Measurements from ENCODE around the gene PAPSS1.
"Not testable (repeated sequence)": the region's sequence is repeated elsewhere in the genome, so short reads cannot be mapped to it uniquely, and the experiment has no call there.

PAPSS1 gene

DNA sequence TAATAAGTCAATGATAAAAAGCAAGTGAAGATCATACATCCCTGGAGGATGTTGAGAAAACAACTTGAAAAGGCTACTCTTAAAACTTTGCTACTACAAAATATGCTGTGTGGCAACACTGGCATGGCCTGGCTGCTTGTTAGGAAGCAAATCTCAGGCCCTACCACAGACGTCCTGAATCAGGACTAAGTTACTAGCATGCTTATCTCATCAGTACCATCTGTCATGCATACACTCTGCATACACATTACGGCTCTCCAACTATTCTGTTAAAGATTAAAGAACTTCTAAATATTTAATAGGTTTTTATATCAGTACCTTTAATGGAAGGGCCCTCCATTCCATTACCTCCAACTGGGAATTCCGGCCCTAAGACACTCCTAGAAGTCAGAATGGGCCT lies 8.2 kb downstream of the PAPSS1 start:
- Mint-ChIP-seq H3K27ac (no peak overlapping the region), H3K36me3 (peaks cover 25% of the 10 kb centered on the region), H3K4me3 (no peak overlapping the region)

DNA sequence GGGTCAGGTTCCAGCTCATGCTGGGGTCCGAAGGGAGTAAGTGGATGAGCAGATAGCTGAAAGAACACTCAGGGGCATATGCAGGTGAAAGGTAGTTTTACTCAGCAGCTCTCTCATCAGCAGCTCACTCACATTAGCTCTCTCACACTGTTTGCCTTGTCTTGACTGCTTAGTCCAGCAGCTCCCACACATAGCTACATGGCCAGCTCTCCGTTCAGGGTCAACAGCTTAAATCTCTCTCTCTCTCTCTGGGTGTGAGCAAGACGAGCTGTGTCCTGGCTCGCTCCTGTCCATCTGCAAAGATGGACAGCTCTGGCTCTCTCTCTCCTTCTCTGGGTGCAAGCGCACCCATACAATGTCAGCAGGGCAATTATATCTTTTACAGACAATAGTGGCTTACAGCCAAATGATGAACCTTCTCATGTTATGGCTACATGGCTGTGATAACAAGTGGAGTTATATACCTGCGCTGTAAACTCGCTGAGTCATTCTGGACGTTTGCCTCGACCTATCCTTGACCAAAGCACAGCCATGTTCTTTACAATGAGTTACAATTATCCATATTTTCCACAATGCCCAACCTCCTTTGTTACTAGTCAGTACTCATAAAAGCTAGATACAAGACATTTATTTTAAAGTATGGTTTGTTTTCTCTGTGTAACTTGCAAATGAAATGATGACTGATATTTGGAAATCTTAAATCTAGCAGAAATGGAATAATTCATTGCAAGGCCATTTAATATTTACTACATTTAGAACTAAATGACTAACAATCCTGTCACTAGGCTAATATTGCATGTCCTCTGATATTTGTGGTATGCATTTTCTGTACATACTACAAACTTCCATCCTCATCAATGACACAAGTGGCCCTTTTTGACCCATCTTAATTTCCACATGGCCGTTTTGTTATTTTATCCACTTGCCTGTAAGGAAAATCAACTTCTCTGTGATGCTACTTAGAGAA lies 9.3 kb downstream of the PAPSS1 start:
- peaks cover 29% of the 10 kb centered on the region for H3K36me3 Mint-ChIP-seq
- peak overlapping the region; percentile 17 for H3K4me3 Mint-ChIP-seq
- no peak overlapping the region for H3K27ac Mint-ChIP-seq
- no peaks in the 10 kb centered on the region for H3K27me3 Mint-ChIP-seq
- peaks cover 13% of the 10 kb centered on the region for H3K4me1 Mint-ChIP-seq (ENCODE audit: low read depth)
- peaks cover 8% of the 10 kb centered on the region for H3K9me3 Mint-ChIP-seq (ENCODE audit: low read depth)

More for the DNA sequence above, 8.2 kb downstream of the PAPSS1 start:
- Mint-ChIP-seq H3K9me3 (ENCODE audit: low read depth) (peaks cover 8% of the 10 kb centered on the region), H3K27me3 (no peaks in the 10 kb centered on the region), H3K4me1 (ENCODE audit: low read depth) (peaks cover 13% of the 10 kb centered on the region)

DNA sequence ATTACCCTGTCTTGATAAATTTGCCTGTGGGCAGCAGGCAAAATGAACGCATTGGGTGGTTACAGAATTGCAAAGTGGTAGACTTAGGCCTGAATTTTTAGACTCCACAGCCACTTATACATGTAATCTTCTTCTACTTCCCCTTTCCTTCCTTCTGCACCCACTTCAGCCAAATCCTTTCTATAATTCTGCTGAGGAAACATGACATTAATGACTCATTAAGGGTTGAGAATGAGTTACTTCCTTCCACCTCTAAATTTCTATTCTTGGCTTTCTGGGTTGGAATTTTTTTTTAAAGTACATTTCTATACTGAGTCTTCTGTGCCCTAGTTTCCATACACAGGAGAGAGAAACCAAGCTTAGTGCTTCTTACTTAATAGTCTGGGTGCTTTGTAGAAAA lies 10.1 kb downstream of the PAPSS1 start:
- H3K27ac Mint-ChIP-seq, result no peak overlapping the region

GRCh38 chr4:107708225-107708624 lies 11.8 kb downstream of the PAPSS1 start:
- Mint-ChIP-seq H3K4me3 (no peak overlapping the region), H3K27ac (no peak overlapping the region), H3K9me3 (ENCODE audit: low read depth) (peaks cover 15% of the 10 kb centered on the region), H3K27me3 (no peaks in the 10 kb centered on the region), H3K4me1 (ENCODE audit: low read depth) (peaks cover 12% of the 10 kb centered on the region), H3K36me3 (peaks cover 36% of the 10 kb centered on the region)

More for the DNA sequence above, 10.1 kb downstream of the PAPSS1 start:
- Mint-ChIP-seq H3K4me1 (ENCODE audit: low read depth) (peaks cover 13% of the 10 kb centered on the region), H3K27me3 (no peaks in the 10 kb centered on the region), H3K4me3 (no peak overlapping the region), H3K9me3 (ENCODE audit: low read depth) (peaks cover 8% of the 10 kb centered on the region), H3K36me3 (peaks cover 34% of the 10 kb centered on the region)

DNA sequence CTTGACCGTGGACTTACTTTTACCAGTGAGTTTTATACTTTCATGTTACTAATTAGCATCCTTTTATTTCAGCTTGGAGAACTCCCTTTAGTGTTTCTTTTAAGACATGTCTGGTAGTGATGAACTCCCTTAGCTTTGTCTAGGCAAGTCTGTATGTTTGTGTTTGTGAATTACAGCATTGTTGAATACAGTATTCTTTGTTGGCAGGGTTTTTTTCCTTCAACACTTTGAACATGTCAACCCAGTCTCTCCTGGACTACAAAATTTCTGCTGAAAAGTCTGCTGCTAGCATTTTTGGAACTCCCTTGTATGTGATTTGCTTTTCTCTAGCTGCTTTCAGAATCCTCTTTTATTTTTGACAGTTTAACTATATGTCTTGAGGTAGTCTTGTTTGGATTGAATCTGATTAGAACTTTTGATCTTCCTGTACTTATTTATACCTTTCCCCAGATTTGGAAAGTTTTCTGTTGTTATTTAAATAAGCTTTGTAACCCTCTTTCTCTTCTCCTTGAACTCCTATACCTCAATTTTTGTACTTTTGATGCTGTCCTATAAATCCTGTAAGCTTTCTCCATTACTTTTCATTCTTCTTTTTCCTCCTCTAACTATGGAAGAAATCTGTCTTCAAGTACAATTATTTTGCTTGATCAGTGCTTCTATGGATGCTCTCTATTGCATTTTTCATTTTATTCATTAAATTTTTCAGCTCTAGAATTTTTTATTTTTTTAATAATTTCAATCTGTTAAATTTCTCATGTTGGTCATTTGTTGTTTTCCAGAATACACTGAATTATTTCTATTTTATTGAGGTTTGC lies 14.1 kb downstream of the PAPSS1 start:
- Mint-ChIP-seq H3K36me3 (peaks cover 46% of the 10 kb centered on the region), H3K27ac (no peak overlapping the region), H3K4me1 (ENCODE audit: low read depth) (peaks cover 15% of the 10 kb centered on the region), H3K9me3 (ENCODE audit: low read depth) (peaks cover 16% of the 10 kb centered on the region), H3K4me3 (no peak overlapping the region), H3K27me3 (no peaks in the 10 kb centered on the region)

GRCh38 chr4:107701565-107701964 lies 18.5 kb downstream of the PAPSS1 start:
- Mint-ChIP-seq H3K4me1 (ENCODE audit: low read depth) (peaks cover 5% of the 10 kb centered on the region), H3K27me3 (no peaks in the 10 kb centered on the region), H3K36me3 (peaks cover 47% of the 10 kb centered on the region), H3K27ac (no peak overlapping the region), H3K9me3 (ENCODE audit: low read depth) (peaks cover 7% of the 10 kb centered on the region), H3K4me3 (no peak overlapping the region)

DNA sequence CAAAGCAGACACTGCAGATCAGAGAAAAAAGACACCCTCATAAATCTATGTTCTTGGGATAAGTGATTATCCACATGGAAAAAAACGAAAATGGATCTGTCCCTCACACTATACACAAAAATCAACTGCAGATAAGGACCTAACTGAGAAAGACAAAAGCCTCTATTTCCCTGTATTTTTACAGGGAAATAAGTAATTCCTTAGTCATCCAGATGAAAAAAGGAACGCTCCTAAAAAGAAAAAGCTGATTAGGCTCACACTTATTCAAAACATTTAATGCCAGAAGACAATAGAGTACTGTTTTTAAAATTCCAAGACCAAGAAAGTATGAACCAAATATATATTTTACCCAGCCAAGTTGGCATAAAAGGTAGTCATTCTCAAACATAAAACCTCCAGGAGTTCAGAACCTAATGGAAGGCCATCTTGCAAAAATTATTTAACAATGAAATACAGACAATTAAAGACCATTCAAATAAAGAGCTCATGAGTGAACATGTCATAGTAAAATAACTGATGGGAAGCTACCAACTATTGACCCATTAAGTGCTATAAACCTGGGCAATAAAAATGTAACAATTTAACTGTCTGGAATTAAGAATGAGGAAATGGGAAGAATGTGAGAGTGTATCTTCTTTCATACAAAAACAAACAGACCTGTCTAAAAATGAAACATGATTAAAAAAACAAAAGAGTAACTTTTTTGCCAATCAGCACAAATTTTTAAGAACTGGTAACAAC lies 20.4 kb downstream of the PAPSS1 start:
- Mint-ChIP-seq H3K9me3 (ENCODE audit: low read depth) (peaks cover 7% of the 10 kb centered on the region), H3K4me1 (ENCODE audit: low read depth) (peaks cover 5% of the 10 kb centered on the region), H3K27ac (no peak overlapping the region), H3K4me3 (no peak overlapping the region), H3K36me3 (peaks cover 47% of the 10 kb centered on the region), H3K27me3 (no peaks in the 10 kb centered on the region)

DNA sequence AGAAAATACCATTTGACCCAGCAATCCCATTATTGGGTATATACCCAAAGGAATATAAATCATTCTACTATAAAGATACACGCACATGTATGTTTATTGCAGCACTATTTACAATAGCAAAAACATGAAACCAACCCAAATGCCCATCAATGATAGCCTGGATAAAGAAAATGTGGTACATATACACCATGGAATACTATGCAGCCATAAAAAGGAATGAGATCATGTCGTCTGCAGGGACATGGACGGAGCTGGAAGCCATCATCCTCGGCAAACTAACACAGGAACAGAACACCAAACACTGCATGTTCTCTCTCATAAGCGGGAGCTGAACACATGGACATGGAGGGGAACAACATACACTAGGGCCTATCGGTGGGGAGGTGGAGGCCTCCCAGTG lies 23.8 kb downstream of the PAPSS1 start:
- not testable (repeated sequence) for H3K4me3 Mint-ChIP-seq; H3K27ac Mint-ChIP-seq; H3K27me3 Mint-ChIP-seq; H3K9me3 Mint-ChIP-seq (ENCODE audit: low read depth)
- Mint-ChIP-seq H3K4me1 (ENCODE audit: low read depth) (peaks cover 16% of the 10 kb centered on the region), H3K36me3 (peaks cover 49% of the 10 kb centered on the region)

- Mint-ChIP-seq H3K4me3 (no peak overlapping the region), H3K36me3 (peaks cover 29% of the 10 kb centered on the region), H3K9me3 (ENCODE audit: low read depth) (no peaks in the 10 kb centered on the region), H3K27me3 (no peaks in the 10 kb centered on the region), H3K27ac (no peak overlapping the region), H3K4me1 (ENCODE audit: low read depth) (peaks cover 16% of the 10 kb centered on the region)
Measured at GRCh38 chr4:107693132-107693531, 26.9 kb downstream of the PAPSS1 start.

GRCh38 chr4:107692202-107692601 lies 27.8 kb downstream of the PAPSS1 start:
- H3K4me3 Mint-ChIP-seq, result no peak overlapping the region
- peaks cover 16% of the 10 kb centered on the region for H3K4me1 Mint-ChIP-seq (ENCODE audit: low read depth)
- no peak overlapping the region for H3K27ac Mint-ChIP-seq
- H3K36me3 Mint-ChIP-seq, result peaks cover 26% of the 10 kb centered on the region
- H3K9me3 Mint-ChIP-seq (ENCODE audit: low read depth), result no peaks in the 10 kb centered on the region
- no peaks in the 10 kb centered on the region for H3K27me3 Mint-ChIP-seq

DNA sequence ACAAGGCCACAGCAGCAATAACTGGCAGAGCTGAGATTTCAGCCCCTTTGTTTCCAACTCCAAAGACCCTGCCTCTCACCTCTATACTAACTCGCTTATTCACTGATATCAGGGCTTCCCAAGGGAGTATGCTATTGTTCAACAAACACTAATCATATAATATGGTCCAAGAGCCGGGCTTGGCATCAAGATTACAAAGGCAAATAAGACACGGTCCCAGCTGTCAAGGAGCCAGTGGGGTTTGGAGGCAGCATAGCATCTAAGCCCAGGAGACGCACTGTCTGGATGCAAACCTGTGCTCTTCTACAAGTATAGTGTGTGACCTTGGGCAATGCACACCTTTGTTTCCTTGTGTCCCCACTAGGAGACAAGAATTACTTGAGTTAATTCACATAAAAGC lies 28.7 kb downstream of the PAPSS1 start:
- Mint-ChIP-seq H3K4me1 (ENCODE audit: low read depth) (peaks cover 16% of the 10 kb centered on the region), H3K4me3 (no peak overlapping the region), H3K9me3 (ENCODE audit: low read depth) (no peaks in the 10 kb centered on the region), H3K36me3 (peaks cover 24% of the 10 kb centered on the region), H3K27ac (no peak overlapping the region), H3K27me3 (no peaks in the 10 kb centered on the region)

GRCh38 chr4:107689912-107690587 lies 30.0 kb downstream of the PAPSS1 start:
- Mint-ChIP-seq H3K27ac (no peak overlapping the region), H3K4me3 (no peak overlapping the region), H3K4me1 (ENCODE audit: low read depth) (peaks cover 16% of the 10 kb centered on the region), H3K36me3 (peaks cover 26% of the 10 kb centered on the region), H3K27me3 (no peaks in the 10 kb centered on the region), H3K9me3 (ENCODE audit: low read depth) (no peaks in the 10 kb centered on the region)

DNA sequence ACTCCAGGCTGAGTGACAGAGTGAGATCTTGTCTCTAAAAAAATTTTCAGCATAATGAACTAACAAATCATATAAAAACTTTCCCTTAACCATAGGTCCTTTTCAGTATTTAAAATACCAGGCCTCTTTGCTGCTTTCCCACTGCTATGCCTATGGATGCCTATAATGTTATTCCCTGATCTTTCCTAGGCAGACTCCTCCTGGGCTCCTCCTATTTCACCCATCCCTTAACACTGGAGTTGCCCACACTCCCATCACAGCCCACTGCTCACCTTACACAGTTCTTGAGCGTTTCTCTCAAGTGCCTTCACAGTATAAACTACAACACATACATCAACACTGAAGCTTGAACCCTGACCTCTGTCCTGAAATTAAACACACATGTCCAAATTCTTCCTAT lies 31.6 kb downstream of the PAPSS1 start:
- Mint-ChIP-seq H3K4me1 (ENCODE audit: low read depth) (peaks cover 11% of the 10 kb centered on the region), H3K4me3 (no peak overlapping the region), H3K36me3 (peaks cover 26% of the 10 kb centered on the region), H3K9me3 (ENCODE audit: low read depth) (no peaks in the 10 kb centered on the region), H3K27ac (no peak overlapping the region), H3K27me3 (no peaks in the 10 kb centered on the region)

DNA sequence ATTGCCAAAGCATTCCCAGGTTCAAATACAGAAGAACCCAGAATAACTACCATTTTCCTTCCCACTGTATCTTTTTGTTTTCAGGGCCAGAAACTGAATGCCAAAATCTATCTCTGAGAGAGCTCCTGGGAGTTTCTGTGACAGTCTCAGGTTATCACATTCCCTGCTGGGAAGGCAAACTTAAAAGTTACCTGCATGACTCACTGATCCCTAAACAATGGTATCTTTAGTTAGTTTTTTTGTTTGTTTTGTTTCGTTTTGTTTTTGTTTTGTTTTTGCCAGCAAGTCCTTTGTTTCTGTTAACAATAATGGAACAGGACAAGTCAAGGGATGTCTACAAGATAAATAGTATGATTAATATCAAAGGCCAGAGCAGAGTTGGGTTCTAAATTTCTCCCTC lies 34.3 kb downstream of the PAPSS1 start:
- Mint-ChIP-seq H3K27ac (no peak overlapping the region), H3K4me3 (no peak overlapping the region), H3K27me3 (no peaks in the 10 kb centered on the region), H3K9me3 (ENCODE audit: low read depth) (no peaks in the 10 kb centered on the region), H3K36me3 (peaks cover 23% of the 10 kb centered on the region), H3K4me1 (ENCODE audit: low read depth) (no peaks in the 10 kb centered on the region)

Data from activated naive CD8-positive, alpha-beta T cell (primary cell).